ENCODE data around the gene IQGAP2. TPM values are rescaled to one million over a fixed set of nuclear protein-coding genes. Genes with fewer than 3 reads are reported as not detected.
"Not testable (repeated sequence)": the region's sequence is repeated elsewhere in the genome, so short reads cannot be mapped to it uniquely, and the experiment has no call there.

IQGAP2 gene
- total RNA-seq, 1 donor from 2014 or later: 8.8 TPM

DNA sequence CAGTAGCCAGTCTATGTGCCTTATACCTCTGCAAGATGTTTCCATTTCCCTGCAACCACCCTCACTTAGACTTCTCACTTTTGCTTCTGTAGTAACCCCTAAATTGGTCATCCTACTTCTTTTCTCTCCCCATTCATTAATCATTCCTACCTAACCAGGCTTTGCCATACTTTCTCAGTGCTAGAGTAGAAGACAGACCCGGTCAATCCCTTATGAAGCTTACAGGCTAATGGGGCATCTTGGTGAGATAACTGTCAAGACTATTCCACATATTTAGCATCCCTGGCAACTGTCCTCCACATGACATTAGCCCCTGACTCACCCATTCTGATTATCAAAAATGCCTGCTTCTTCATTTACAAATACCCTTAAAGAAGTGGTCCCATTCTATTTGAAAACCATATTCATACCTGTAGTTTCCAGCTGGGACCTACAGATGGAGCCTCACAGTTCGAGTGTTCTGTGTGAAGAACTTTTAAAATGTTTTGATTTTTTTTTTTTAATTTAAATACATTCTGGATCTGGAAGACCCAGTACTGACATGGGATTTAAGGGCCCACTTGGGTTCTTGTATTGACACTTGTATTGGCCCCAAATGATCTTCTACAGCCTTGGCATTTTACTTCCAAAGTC is 199.1 kb downstream of the IQGAP2 start:
- no peak for ATAC-seq (ENCODE audit: low read depth)
- ChIA-PET CTCF (interaction anchor here (0.7 to 4.5 kb wide), 9 partner anchors 9 to 475 kb away, joined by 3 to 62 read pairs (median 3); partner anchors contain the start of gene AGGF1), POLR2A (no interaction called here)
- Mint-ChIP-seq H3K36me3 (ENCODE audit: low read depth) (peaks cover 8% of the 10 kb centered on the region), H3K4me3 (no peak overlapping the region), H3K27ac (no peak overlapping the region), H3K4me1 (no peaks in the 10 kb centered on the region), H3K27me3 (no peaks in the 10 kb centered on the region), H3K9me3 (no peaks in the 10 kb centered on the region)
- TF ChIP-seq, protein P1, sequence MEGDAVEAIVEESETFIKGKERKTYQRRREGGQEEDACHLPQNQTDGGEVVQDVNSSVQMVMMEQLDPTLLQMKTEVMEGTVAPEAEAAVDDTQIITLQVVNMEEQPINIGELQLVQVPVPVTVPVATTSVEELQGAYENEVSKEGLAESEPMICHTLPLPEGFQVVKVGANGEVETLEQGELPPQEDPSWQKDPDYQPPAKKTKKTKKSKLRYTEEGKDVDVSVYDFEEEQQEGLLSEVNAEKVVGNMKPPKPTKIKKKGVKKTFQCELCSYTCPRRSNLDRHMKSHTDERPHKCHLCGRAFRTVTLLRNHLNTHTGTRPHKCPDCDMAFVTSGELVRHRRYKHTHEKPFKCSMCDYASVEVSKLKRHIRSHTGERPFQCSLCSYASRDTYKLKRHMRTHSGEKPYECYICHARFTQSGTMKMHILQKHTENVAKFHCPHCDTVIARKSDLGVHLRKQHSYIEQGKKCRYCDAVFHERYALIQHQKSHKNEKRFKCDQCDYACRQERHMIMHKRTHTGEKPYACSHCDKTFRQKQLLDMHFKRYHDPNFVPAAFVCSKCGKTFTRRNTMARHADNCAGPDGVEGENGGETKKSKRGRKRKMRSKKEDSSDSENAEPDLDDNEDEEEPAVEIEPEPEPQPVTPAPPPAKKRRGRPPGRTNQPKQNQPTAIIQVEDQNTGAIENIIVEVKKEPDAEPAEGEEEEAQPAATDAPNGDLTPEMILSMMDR (IDR thresholded peaks at IDR 0.05): no peak
- DNase-seq: no peak
- intact Hi-C loops (cut with micrococcal nuclease): loop anchor here (5.0 kb wide), 1 partner anchor 890 kb away; the partner anchor contains the start of gene WDR41

DNA sequence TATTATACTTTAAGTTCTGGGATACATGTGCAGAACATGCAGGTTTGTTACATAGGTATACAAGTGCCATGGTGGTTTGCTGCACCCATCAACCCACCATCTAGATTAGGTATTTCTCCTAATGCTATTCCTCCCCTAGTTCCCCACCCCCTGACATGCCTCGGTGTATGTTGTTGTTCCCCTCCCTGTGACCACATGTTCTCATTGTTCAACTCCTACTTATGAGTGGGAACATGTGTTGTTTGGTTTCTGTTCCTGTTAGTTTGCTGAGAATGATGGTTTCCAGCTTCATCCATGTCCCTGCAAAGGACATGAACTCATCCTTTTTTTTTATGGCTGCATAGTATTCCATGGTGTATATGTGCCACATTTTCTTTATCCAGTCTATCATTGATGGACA is 200.9 kb downstream of the IQGAP2 start:
- H3K27ac Mint-ChIP-seq; H3K4me3 Mint-ChIP-seq; ATAC-seq (ENCODE audit: low read depth); H3K9me3 Mint-ChIP-seq; H3K4me1 Mint-ChIP-seq; DNase-seq; POLR2A ChIA-PET; H3K36me3 Mint-ChIP-seq (ENCODE audit: low read depth); H3K27me3 Mint-ChIP-seq: not testable (repeated sequence)
- intact Hi-C loops (cut with micrococcal nuclease): loop anchor here (5.0 kb wide), 1 partner anchor 888 kb away; the partner anchor contains the start of gene WDR41
- CTCF ChIA-PET: interaction anchor here (1.3 kb wide), 1 partner anchor 170 kb away, joined by 5 read pairs; no protein-coding TSS in a partner anchor

DNA sequence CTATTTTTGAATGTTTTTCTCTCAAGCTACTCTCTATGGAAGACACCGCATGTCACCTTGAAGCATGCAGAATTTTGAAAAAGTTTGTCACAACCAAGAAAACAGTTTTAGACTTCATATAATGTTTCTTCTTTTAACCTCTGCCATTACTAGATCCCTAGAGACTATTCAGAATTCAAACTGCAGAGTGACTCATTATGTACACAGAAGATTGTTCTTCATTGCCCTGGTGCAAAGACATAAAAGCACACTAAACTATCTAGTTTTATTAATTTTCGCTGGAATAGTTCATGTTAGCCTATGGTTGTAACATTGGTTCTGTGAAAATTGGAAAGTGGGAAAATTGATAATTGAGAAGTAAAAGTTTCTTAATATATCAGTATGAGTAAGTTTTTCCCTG is 201.8 kb downstream of the IQGAP2 start:
- peaks cover 8% of the 10 kb centered on the region for H3K36me3 Mint-ChIP-seq (ENCODE audit: low read depth)
- POLR2A ChIA-PET: no interaction called here

DNA sequence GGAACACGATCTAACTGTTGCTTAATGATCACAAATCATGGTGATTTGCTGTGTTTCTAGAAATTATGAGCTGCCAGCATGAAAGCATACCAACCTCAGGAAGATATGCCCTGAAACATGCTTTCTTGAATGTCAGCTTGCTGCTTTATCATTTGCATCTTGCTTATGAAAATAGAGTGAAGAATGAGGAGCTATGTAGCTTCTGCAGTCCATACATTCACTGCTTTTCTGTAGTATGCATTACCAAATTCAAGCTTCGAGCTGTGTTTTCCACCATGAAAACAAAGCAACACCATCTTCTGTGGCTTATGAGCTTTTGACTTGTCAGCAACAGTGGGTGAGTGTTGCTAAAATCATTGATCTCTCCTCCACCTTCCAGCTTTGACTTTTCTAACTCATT is 203.6 kb downstream of the IQGAP2 start:
- H3K27me3 Mint-ChIP-seq: no peaks in the 10 kb centered on the region
- ChIA-PET CTCF (interaction anchor here (0.6 to 2.3 kb wide), 2 partner anchors 138 to 168 kb away, joined by 3 to 9 read pairs; no protein-coding TSS in a partner anchor), POLR2A (no interaction called here)
- H3K4me1 Mint-ChIP-seq: peaks cover 8% of the 10 kb centered on the region
- ATAC-seq (ENCODE audit: low read depth) (no peak), DNase-seq (no peak)
- H3K4me3 Mint-ChIP-seq: no peak overlapping the region
- TF ChIP-seq, protein P1 (IDR thresholded peaks at IDR 0.05): no peak
- intact Hi-C loops (cut with micrococcal nuclease): no loop called here
- H3K9me3 Mint-ChIP-seq: no peaks in the 10 kb centered on the region
- no peak overlapping the region for H3K27ac Mint-ChIP-seq
- peaks cover 8% of the 10 kb centered on the region for H3K36me3 Mint-ChIP-seq (ENCODE audit: low read depth)

More for the DNA sequence above, 201.8 kb downstream of the IQGAP2 start:
- no peak overlapping the region for H3K4me3 Mint-ChIP-seq
- no peaks in the 10 kb centered on the region for H3K9me3 Mint-ChIP-seq
- no peak overlapping the region for H3K27ac Mint-ChIP-seq
- TF ChIP-seq, protein P1 (IDR thresholded peaks at IDR 0.05): no peak
- intact Hi-C loops (cut with micrococcal nuclease): loop anchor here (5.0 kb wide), 1 partner anchor 887 kb away; the partner anchor contains the start of gene WDR41
- ATAC-seq (ENCODE audit: low read depth): no peak
- H3K4me1 Mint-ChIP-seq: peaks cover 8% of the 10 kb centered on the region
- DNase-seq: no peak
- no peaks in the 10 kb centered on the region for H3K27me3 Mint-ChIP-seq
- CTCF ChIA-PET: interaction anchor here (1.3 kb wide), 1 partner anchor 170 kb away, joined by 5 read pairs; no protein-coding TSS in a partner anchor

DNA sequence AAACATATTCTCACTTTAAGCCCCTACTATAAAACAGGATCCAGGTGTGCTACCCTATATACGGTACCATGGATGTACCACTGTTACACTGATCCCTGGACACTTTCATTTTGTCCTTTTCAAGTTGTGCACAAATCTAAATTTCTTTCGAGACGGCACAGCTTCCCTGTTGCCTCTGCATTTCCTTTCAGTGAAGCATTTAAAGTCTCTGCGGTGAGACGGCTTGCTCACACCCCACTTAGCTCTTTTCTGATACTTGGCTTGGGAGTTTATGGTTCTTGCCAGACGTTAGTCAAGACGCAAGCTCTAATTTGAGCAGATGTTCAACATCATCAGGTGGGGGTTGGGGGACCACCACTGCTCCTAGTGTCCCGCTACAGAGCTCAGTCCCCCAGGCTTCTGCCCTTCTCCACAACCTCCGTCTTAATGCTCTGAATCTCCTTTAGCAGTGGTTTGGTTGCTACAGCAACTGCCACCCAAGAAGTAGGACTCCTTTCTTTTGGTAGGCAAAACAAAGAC is 204.3 kb downstream of the IQGAP2 start:
- ChIA-PET CTCF (interaction anchor here (2.3 kb wide), 1 partner anchor 167 kb away, joined by 9 read pairs; no protein-coding TSS in a partner anchor), POLR2A (no interaction called here)
- H3K36me3 Mint-ChIP-seq (ENCODE audit: low read depth): peaks cover 8% of the 10 kb centered on the region
- TF ChIP-seq, protein P1 (IDR thresholded peaks at IDR 0.05): no peak
- H3K27me3 Mint-ChIP-seq: no peaks in the 10 kb centered on the region
- H3K4me3 Mint-ChIP-seq: no peak overlapping the region
- no peak overlapping the region for H3K27ac Mint-ChIP-seq
- no peak for DNase-seq
- H3K4me1 Mint-ChIP-seq: peaks cover 8% of the 10 kb centered on the region
- no peak for ATAC-seq (ENCODE audit: low read depth)
- intact Hi-C loops (cut with micrococcal nuclease): no loop called here
- H3K9me3 Mint-ChIP-seq: no peaks in the 10 kb centered on the region

Data from activated B cell treated with CpG ODN at 0.5 μM for 24 hours (primary cell).